ENCODE results near the gene AGAP2.

The AGAP2 gene

GRCh38 chr12:57767876-57768275 lies 29.3 kb upstream of the AGAP2 start:
- DNase-seq: no peak

GRCh38 chr12:57767305-57767698 lies 28.8 kb upstream of the AGAP2 start:
- DNase-seq: no peak

GRCh38 chr12:57766464-57767304 lies 28.1 kb upstream of the AGAP2 start, which contains the start of gene CYP27B1:
TSS of gene CYP27B1 (minus strand) at chr12:57767078. CDS start at chr12:57767041, 37 bp downstream.
- no peak for DNase-seq

GRCh38 chr12:57765698-57766463 lies 27.3 kb upstream of the AGAP2 start:
- no peak for DNase-seq

- DNase-seq: no peak
These were observed 26.6 kb upstream of the AGAP2 start for GRCh38 chr12:57765003-57765697.

- DNase-seq: no peak
These were observed 26.1 kb upstream of the AGAP2 start for GRCh38 chr12:57764662-57765002.

- no peak for DNase-seq
These were observed 25.5 kb upstream of the AGAP2 start for GRCh38 chr12:57763881-57764661.

GRCh38 chr12:57762463-57762862 lies 23.9 kb upstream of the AGAP2 start:
- DNase-seq: no peak

GRCh38 chr12:57761391-57761998 lies 23.0 kb upstream of the AGAP2 start:
- no peak for DNase-seq

- DNase-seq: no peak
These were observed 21.9 kb upstream of the AGAP2 start for GRCh38 chr12:57760347-57760982.

GRCh38 chr12:57759360-57759980 lies 20.9 kb upstream of the AGAP2 start:
- no peak for DNase-seq

GRCh38 chr12:57758552-57759359 lies 20.2 kb upstream of the AGAP2 start:
- DNase-seq: no peak

- no peak for DNase-seq
These were observed 19.2 kb upstream of the AGAP2 start for GRCh38 chr12:57757771-57758170.

GRCh38 chr12:57756406-57757341 lies 18.1 kb upstream of the AGAP2 start:
- peak in 3 of 56 donors; percentile 8 to 18 (median 15) for DNase-seq

- peak in 4 of 56 donors; percentile 8 to 54 (median 32) for DNase-seq
These were observed 17.2 kb upstream of the AGAP2 start for GRCh38 chr12:57755454-57756372.

- peak in 2 of 56 donors; percentile 48 to 54 for DNase-seq
These were observed 16.6 kb upstream of the AGAP2 start for GRCh38 chr12:57755194-57755453.

Measured in amygdala (tissue), 56 donors.